C1 segment of cervical spinal cord (tissue), 14 donors: Measurements from ENCODE around the gene NADK.

Experiments
- DNase-seq, 14 donors: peaks; one replicate each; lab custom pipeline; 2025; lab: John Stamatoyannopoulos, UW

Gene NADK

GRCh38 chr1:1777950-1778662 is at the start of gene NADK:
Gene NADK, minus strand, starts transcription at chr1:1778470. Its CDS starts 13,064 bp downstream, at chr1:1765406.
- peak in 11 of 14 donors; percentile 24 to 83 (median 51) for DNase-seq

GRCh38 chr1:1827089-1827848 is 49.0 kb upstream of the NADK start:
- no peak for DNase-seq

- DNase-seq = no peak
Observed at GRCh38 chr1:1826356-1827088, 48.3 kb upstream of the NADK start.

GRCh38 chr1:1825217-1825616 is 46.9 kb upstream of the NADK start:
- DNase-seq = no peak

- DNase-seq = no peak
Observed at GRCh38 chr1:1819762-1820161, 41.5 kb upstream of the NADK start.

GRCh38 chr1:1817221-1817620 is 39.0 kb upstream of the NADK start:
- DNase-seq = no peak

GRCh38 chr1:1815606-1816281 is 37.5 kb upstream of the NADK start:
- no peak for DNase-seq

GRCh38 chr1:1809489-1809888 is 31.2 kb upstream of the NADK start:
- no peak for DNase-seq

- no peak for DNase-seq
Observed at GRCh38 chr1:1808206-1808605, 29.9 kb upstream of the NADK start.

GRCh38 chr1:1806890-1807289 is 28.6 kb upstream of the NADK start:
- DNase-seq = peak in 3 of 14 donors; percentile 9 to 37 (median 9)

GRCh38 chr1:1804301-1804700 is 26.0 kb upstream of the NADK start:
- no peak for DNase-seq

- no peak for DNase-seq
Observed at GRCh38 chr1:1802871-1803270, 24.6 kb upstream of the NADK start.

GRCh38 chr1:1799716-1800115 is 21.4 kb upstream of the NADK start:
- DNase-seq = no peak

- DNase-seq = no peak
Observed at GRCh38 chr1:1797731-1798341, 19.6 kb upstream of the NADK start.

- no peak for DNase-seq
Observed at GRCh38 chr1:1796466-1796865, 18.2 kb upstream of the NADK start.

GRCh38 chr1:1794999-1795398 is 16.7 kb upstream of the NADK start:
- DNase-seq = no peak

- no peak for DNase-seq
Observed at GRCh38 chr1:1793481-1794244, 15.4 kb upstream of the NADK start.

- DNase-seq = no peak
Observed at GRCh38 chr1:1788646-1789431, 10.6 kb upstream of the NADK start.

- DNase-seq = peak in 4 of 14 donors; percentile 9 to 60 (median 21)
Observed at GRCh38 chr1:1788136-1788535, 9.9 kb upstream of the NADK start.
